Cortex of kidney (tissue), 1 donor: Measurements from ENCODE around the gene HMGB4.

Experiments
- DNase-seq: peaks from one replicate; lab custom pipeline; 2025; lab: John Stamatoyannopoulos, UW

HMGB4 gene

GRCh38 chr1:33898406-33898805, 34.5 kb downstream of the HMGB4 start:
- no peak for DNase-seq

DNA sequence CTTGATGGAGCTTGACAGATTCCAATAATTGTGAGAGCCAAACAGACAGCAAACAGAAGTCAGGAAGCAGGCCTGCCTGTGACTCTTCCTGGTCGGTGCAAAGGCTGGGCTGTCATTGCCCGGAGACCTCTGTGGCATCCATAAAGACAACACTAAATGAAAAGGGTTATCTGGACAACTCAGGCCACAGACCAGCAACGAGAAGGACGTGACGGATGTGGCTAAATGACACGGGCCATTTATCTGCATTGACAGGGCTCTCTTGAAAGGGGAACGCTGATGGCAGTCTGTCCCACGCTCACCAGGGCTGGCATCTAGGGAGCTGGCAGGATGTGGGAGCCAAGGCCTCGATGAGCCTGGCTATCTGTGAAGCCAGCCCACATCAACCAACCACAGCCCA, 35.0 kb downstream of the HMGB4 start:
- DNase-seq, result no peak

GRCh38 chr1:33899746-33900145, 35.9 kb downstream of the HMGB4 start:
- DNase-seq, result no peak

GRCh38 chr1:33902486-33903209, 38.8 kb downstream of the HMGB4 start:
- no peak for DNase-seq

- DNase-seq, result no peak
Measured at GRCh38 chr1:33903210-33903589, 39.3 kb downstream of the HMGB4 start.

- no peak for DNase-seq
Measured at GRCh38 chr1:33905241-33905640, 41.4 kb downstream of the HMGB4 start.

GRCh38 chr1:33906156-33906555, 42.3 kb downstream of the HMGB4 start:
- no peak for DNase-seq

DNA sequence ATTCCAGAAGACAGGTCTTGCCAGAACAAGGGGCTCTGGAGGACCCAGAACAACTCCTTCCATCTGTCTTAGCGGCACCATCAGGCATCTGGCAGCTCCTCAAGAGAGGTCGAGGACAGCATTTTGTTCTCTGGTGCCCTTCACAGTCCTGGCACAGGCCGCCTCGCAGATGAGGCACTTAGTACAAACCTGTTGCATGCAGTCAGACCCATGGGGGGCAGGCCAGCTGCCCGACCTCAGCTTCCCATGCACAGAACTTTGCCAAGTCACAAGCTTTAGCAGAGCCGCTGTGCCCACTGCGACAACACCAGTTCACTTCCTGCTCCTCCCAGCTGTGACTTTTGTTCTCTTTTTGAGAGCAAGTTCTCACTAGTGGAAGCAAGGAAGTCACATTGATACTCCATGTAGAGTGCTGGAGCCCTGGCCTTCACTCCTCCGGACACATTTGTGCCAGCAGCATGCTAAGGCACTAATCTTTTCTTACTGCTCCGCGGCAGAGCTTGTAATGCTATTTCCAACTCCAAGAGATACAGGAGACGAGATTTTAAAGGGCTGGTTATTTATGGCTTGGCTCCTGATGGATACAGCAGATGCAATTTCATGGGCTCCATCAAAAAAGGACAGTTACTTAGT, 44.6 kb downstream of the HMGB4 start:
- DNase-seq, result no peak
